Hepatocyte (in vitro differentiated cells): ENCODE results near the gene PKP3. TPM values are rescaled to one million over a fixed set of nuclear protein-coding genes. Genes with fewer than 3 reads are reported as not detected.

Source experiments
- DNase-seq: peaks from one replicate; pipeline ENCODE4 v3.0.0-alpha.2; 2016; ENCODE audit warnings: low spot score
- H2AFZ ChIP-seq: fragments of 200-600 bp; sonication (generic); 2 replicates; pipeline ENCODE4 v1.6.0; 2016; ENCODE audit warnings: antibody characterized with exemption, mild to moderate bottlenecking
- H3K27ac ChIP-seq: fragments of 200-600 bp; sonication (generic); 2 replicates; pipeline ENCODE4 v1.5.1; 2016; ENCODE audit warnings: mild to moderate bottlenecking
- H3K27me3 ChIP-seq: fragments of 200-600 bp; sonication (generic); 2 replicates; pipeline ENCODE4 v1.6.1; 2016
- H3K36me3 ChIP-seq: fragments of 200-600 bp; sonication (generic); replicated peaks from 2 replicates; pipeline ENCODE4 v1.5.1; 2016; ENCODE audit warnings: low read depth; ENCODE audit not compliant: insufficient read depth
- H3K4me1 ChIP-seq: fragments of 200-600 bp; sonication (generic); 2 replicates; pipeline ENCODE4 v1.5.1; 2016; ENCODE audit warnings: mild to moderate bottlenecking, moderate library complexity; ENCODE audit not compliant: insufficient read depth
- H3K4me2 ChIP-seq: fragments of 200-600 bp; sonication (generic); 2 replicates; pipeline ENCODE4 v1.6.0; 2016
- H3K4me3 ChIP-seq: fragments of 200-600 bp; sonication (generic); 2 replicates; pipeline ENCODE4 v1.5.1; 2016; ENCODE audit warnings: mild to moderate bottlenecking
- H3K79me2 ChIP-seq: fragments of 200-600 bp; sonication (generic); 2 replicates; pipeline ENCODE4 v1.6.0; 2017; ENCODE audit warnings: mild to moderate bottlenecking
- H3K9me2 ChIP-seq: fragments of 200-600 bp; sonication (generic); replicated peaks from 2 replicates; pipeline ENCODE4 v1.6.0; 2017; ENCODE audit warnings: mild to moderate bottlenecking; ENCODE audit not compliant: insufficient read depth
- H3K9me3 ChIP-seq: fragments of 200-600 bp; sonication (generic); 2 replicates; pipeline ENCODE4 v1.5.1; 2016; ENCODE audit warnings: low read depth, mild to moderate bottlenecking
- H4K20me1 ChIP-seq: fragments of 200-600 bp; sonication (generic); 2 replicates; pipeline ENCODE4 v1.6.0; 2016; ENCODE audit warnings: mild to moderate bottlenecking; ENCODE audit not compliant: insufficient read depth, poor library complexity, severe bottlenecking
- EZH2 ChIP-seq: fragments of 200-600 bp; sonication (generic); IDR thresholded peaks from 2 replicates; pipeline ENCODE4 v1.6.1; 2016; ENCODE audit warnings: antibody characterized with exemption, mild to moderate bottlenecking, borderline replicate concordance
- EZH2phosphoT487 ChIP-seq: fragments of 200-600 bp; sonication (generic); IDR thresholded peaks from one replicate; pipeline ENCODE4 v1.6.1; 2018; ENCODE audit warnings: antibody characterized with exemption, mild to moderate bottlenecking, low read depth, moderate library complexity; ENCODE audit not compliant: unreplicated experiment, severe bottlenecking
- WGBS: methylation state at CpG from one replicate; pipeline ENCODE4 v1.1.6; 2016; ENCODE audit warnings: low lambda C conversion rate; ENCODE audit errors: missing lambda C conversion rate; 5-methylcytosine and 5-hydroxymethylcytosine counted together
- polyA plus RNA-seq: library from polyadenylated mRNA; unstranded; fragments of >200 nt; fragmentation: Nextera tagmentation; extraction: Ambion mirVana; gene quantifications from 2 replicates; pipeline ENCODE4 v1.2.1, GENCODE V29; 2016
- total RNA-seq: library from RNA; depleted of rRNA; stranded (reverse); fragments of >200 nt; gene quantifications from 2 replicates; pipeline ENCODE4 v1.2.3, GENCODE V29; 2014
- TF ChIP-seq, protein P1 (sequence below): fragments of 200-600 bp; sonication (generic); IDR thresholded peaks from 2 replicates; pipeline ENCODE4 v1.5.1; 2016; ENCODE audit warnings: antibody characterized with exemption, mild to moderate bottlenecking; ENCODE audit not compliant: poor library complexity

Gene PKP3
- total and polyA plus RNA-seq, 2 experiments from 2014 or later: 62.1 to 89.5 TPM

DNA sequence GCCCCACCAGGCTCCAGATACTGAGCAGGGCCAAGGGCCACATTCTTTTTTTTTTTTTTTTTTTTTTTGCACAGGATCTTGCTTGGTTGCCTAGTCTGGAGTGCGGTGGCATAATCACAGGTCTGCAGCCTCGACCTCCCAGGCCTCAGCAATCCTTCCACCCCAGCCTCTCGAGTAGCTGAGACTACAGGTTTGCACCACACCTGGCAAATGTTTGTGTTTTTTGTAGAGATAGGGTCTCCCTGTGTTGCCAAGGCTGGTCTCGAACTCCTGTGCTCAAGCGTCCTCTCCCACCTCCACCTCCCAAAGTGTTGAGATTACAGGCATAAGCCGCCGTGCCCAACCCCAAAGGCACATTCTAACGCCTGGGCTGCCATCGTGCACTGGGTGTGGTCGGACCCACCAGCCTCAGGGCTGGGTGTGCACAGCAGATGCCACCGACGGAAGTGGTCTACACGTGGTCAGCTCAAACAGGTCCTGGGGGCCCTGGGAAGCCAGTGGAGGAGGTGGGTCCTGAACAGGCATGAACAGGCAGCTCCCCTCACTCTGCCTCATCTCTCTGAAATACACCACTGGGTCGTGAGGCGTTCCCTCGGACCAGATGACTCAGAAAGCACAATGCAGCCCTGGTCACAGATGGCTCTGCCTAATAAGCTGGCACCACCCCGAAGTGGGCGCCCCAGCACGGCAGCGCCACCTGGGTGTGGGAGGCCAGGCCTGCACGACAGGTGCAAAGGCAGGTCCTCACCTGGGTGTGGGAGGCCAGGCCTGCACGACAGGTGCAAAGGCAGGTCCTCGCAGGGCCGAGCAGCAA, 29.9 kb upstream of the PKP3 start:
- Histone ChIP-seq H3K79me2 (no peaks in the 10 kb centered on the region), H3K9me3 (no peaks in the 10 kb centered on the region), H3K36me3 (no peaks in the 10 kb centered on the region), H3K4me2 (no peak overlapping the region), H3K9me2 (no peaks in the 10 kb centered on the region), H3K4me3 (no peak overlapping the region), H3K4me1 (peaks cover 5% of the 10 kb centered on the region), H4K20me1 (no peaks in the 10 kb centered on the region), H3K27ac (no peak overlapping the region), H2AFZ (no peak overlapping the region), H3K27me3 (no peaks in the 10 kb centered on the region)
- WGBS: 76% methylated on average over 23 of the region's 24 CpGs
- TF ChIP-seq, protein P1, sequence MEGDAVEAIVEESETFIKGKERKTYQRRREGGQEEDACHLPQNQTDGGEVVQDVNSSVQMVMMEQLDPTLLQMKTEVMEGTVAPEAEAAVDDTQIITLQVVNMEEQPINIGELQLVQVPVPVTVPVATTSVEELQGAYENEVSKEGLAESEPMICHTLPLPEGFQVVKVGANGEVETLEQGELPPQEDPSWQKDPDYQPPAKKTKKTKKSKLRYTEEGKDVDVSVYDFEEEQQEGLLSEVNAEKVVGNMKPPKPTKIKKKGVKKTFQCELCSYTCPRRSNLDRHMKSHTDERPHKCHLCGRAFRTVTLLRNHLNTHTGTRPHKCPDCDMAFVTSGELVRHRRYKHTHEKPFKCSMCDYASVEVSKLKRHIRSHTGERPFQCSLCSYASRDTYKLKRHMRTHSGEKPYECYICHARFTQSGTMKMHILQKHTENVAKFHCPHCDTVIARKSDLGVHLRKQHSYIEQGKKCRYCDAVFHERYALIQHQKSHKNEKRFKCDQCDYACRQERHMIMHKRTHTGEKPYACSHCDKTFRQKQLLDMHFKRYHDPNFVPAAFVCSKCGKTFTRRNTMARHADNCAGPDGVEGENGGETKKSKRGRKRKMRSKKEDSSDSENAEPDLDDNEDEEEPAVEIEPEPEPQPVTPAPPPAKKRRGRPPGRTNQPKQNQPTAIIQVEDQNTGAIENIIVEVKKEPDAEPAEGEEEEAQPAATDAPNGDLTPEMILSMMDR: peak; percentile 41
- TF ChIP-seq EZH2: no peak
- DNase-seq: peak; percentile 56

DNA sequence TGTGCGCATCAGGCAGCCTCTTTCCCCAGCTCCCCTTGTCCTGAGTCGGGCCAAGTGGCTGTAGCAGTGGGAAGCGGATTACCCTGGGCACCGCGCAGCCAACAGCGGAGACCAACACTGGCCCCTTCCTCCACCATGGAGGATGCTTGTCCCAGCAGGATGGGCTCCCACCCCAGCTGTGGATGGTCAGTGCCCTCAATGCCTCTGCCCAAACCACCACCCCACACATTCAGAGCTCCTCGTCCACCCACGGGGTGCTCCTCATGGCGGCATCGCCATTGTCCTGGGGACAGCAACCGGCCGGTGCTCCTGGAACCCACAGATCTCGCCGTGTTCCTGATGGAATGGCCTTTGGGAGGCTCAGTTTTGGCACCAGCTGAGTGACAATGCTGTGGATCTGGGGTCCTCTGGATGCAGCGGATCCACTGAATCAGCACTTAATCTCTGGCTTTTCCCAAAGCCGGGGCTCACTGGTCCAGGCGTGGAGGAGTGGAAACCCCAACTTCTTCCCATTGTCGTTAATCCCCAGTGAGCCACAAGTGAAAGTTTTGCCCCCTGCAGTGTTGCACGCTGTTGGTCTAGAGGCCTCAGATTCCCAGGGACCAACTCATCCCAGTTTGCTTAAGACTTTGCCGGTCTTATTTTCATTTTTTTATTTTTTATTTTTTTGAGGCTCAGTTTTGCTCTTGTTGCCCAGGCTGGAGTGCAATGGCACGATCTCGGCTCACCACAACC, 28.9 kb upstream of the PKP3 start:
- Histone ChIP-seq H3K36me3 (no peaks in the 10 kb centered on the region), H3K9me2 (no peaks in the 10 kb centered on the region), H3K27ac (no peak overlapping the region), H3K9me3 (no peaks in the 10 kb centered on the region), H3K4me1 (peaks cover 5% of the 10 kb centered on the region), H3K4me2 (no peak overlapping the region), H3K4me3 (no peak overlapping the region), H3K27me3 (no peaks in the 10 kb centered on the region), H4K20me1 (no peaks in the 10 kb centered on the region), H2AFZ (no peak overlapping the region), H3K79me2 (peaks cover 1% of the 10 kb centered on the region)
- WGBS: 95% methylated on average over 22 of the region's 22 CpGs
- no peak for DNase-seq
- TF ChIP-seq, protein P1: no peak
- no peak for TF ChIP-seq EZH2phosphoT487
- no peak for TF ChIP-seq EZH2

DNA sequence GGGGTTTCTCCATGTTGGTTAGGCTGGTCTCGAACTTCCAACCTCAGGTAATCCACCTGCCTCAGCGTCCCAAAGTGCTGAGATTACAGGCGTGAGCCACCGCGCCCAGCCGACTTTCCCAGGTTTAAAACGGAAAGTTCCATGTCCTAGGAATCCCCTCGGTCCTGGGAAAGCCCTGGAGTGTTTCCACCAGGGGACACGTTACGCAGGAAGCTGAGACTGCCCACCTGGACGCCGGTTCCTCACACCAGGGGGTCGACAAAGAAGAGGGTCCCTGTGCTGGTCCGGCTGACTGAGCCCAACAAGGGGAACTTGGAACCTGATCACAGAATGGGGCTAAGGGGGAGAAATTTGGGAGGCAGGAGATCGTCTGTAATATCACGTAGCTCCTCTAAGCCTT, 28.2 kb upstream of the PKP3 start:
- TF ChIP-seq EZH2phosphoT487: no peak
- TF ChIP-seq, protein P1: no peak
- no peak for TF ChIP-seq EZH2
- DNase-seq: no peak
- Histone ChIP-seq H3K79me2 (peaks cover 5% of the 10 kb centered on the region), H3K36me3 (no peaks in the 10 kb centered on the region), H3K27ac (no peak overlapping the region), H3K27me3 (no peaks in the 10 kb centered on the region), H2AFZ (no peak overlapping the region), H3K4me1 (peaks cover 10% of the 10 kb centered on the region), H3K4me2 (no peak overlapping the region), H4K20me1 (no peaks in the 10 kb centered on the region), H3K4me3 (no peak overlapping the region), H3K9me2 (no peaks in the 10 kb centered on the region), H3K9me3 (no peaks in the 10 kb centered on the region)
- WGBS: 80% methylated on average over 16 of the region's 16 CpGs
